Loucy (cell line): ENCODE measurements around the gene ASTN2.
"Not testable (repeated sequence)": the region's sequence is repeated elsewhere in the genome, so short reads cannot be mapped to it uniquely, and the experiment has no call there.

Experiments used
- CTCF ChIP-seq: fragments of 200-600 bp; sonication (generic); conservative IDR thresholded peaks from 2 replicates; pipeline ENCODE4 v1.5.1; 2014; ENCODE audit warnings: mild to moderate bottlenecking, antibody characterized with exemption, low read length
- EZH2phosphoT487 ChIP-seq: fragments of 200-600 bp; IDR thresholded peaks from 2 replicates; pipeline ENCODE4 v1.6.1; 2018; ENCODE audit warnings: antibody characterized with exemption, mild to moderate bottlenecking, moderate library complexity, borderline replicate concordance

DNA sequence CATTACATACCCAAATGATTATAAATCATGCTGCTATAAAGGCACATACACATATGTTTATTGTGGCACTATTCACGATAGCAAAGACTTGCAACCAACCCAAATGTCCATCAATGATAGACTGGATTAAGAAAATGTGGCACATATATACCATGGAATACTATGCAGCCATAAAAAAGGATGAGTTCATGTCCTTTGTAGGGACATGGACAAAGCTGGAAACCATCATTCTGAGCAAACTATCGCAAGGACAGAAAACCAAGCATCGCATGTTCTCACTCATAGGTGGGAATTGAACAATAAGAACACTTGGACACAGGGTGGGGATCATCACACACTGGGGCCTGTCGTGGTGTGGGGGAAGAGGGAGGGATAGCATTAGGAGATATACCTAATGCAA, 960.3 kb downstream of the ASTN2 start:
- TF ChIP-seq CTCF, EZH2phosphoT487: not testable (repeated sequence)
